CD4-positive, alpha-beta T cell treated with Interleukin-6 for 4 hours (primary cell): ENCODE data around the gene PTPRK.
"Not testable (repeated sequence)": the region's sequence is repeated elsewhere in the genome, so short reads cannot be mapped to it uniquely, and the experiment has no call there.

ENCODE experiments used
- DNase-seq: peaks from one replicate; pipeline ENCODE4 v3.0.0-alpha.2; 2020; ENCODE audit warnings: mixed read lengths

The PTPRK gene

GRCh38 chr6:127941228-127941627 is 579.2 kb downstream of the PTPRK start:
- DNase-seq: no peak

GRCh38 chr6:127939442-127940066 is 580.8 kb downstream of the PTPRK start:
- no peak for DNase-seq

- no peak for DNase-seq
These were observed 581.7 kb downstream of the PTPRK start for GRCh38 chr6:127938701-127939100.

GRCh38 chr6:127937747-127938146 is 582.7 kb downstream of the PTPRK start:
- no peak for DNase-seq

GRCh38 chr6:127937102-127937501 is 583.3 kb downstream of the PTPRK start:
- DNase-seq: no peak

- no peak for DNase-seq
These were observed 585.4 kb downstream of the PTPRK start for GRCh38 chr6:127934956-127935355.

- DNase-seq: peak; percentile 66
These were observed 586.3 kb downstream of the PTPRK start for GRCh38 chr6:127933852-127934840.

- DNase-seq: no peak
These were observed 587.3 kb downstream of the PTPRK start for GRCh38 chr6:127933137-127933536.

GRCh38 chr6:127932708-127933107 is 587.7 kb downstream of the PTPRK start:
- DNase-seq: no peak

GRCh38 chr6:127926441-127926840 is 594.0 kb downstream of the PTPRK start:
- DNase-seq: not testable (repeated sequence)

- DNase-seq: no peak
These were observed 596.0 kb downstream of the PTPRK start for GRCh38 chr6:127924440-127924839.

- no peak for DNase-seq
These were observed 596.4 kb downstream of the PTPRK start for GRCh38 chr6:127924031-127924430.

- DNase-seq: peak; percentile 28
These were observed 597.3 kb downstream of the PTPRK start for GRCh38 chr6:127923135-127923534.

- DNase-seq: no peak
These were observed 598.4 kb downstream of the PTPRK start for GRCh38 chr6:127921982-127922381.

- DNase-seq: no peak
These were observed 599.6 kb downstream of the PTPRK start for GRCh38 chr6:127920804-127921203.
